Skin of body (tissue), 3 donors: ENCODE results near the gene SRPK2. TPM values are rescaled to one million over a fixed set of nuclear protein-coding genes. Genes with fewer than 3 reads are reported as not detected.

Experiments used
- DNase-seq: peaks from one replicate; lab custom pipeline; 2025; lab: John Stamatoyannopoulos, UW
- small RNA-seq: library from RNA; depleted of rRNA; stranded (forward); fragments of <200 nt; gene quantifications from one replicate; pipeline ENCODE3, GENCODE V24; 2014; ENCODE audit warnings: low replicate concordance
- total RNA-seq: library from RNA; depleted of rRNA; stranded (reverse); fragments of >200 nt; gene quantifications from one replicate; pipeline ENCODE4 v1.2.3, GENCODE V29; 2014

Gene SRPK2
- total RNA-seq, 1 donor from 2014 or later: 71.1 TPM

GRCh38 chr7:105102557-105103352 lies 286.0 kb downstream of the SRPK2 start:
- DNase-seq: no peak

DNA sequence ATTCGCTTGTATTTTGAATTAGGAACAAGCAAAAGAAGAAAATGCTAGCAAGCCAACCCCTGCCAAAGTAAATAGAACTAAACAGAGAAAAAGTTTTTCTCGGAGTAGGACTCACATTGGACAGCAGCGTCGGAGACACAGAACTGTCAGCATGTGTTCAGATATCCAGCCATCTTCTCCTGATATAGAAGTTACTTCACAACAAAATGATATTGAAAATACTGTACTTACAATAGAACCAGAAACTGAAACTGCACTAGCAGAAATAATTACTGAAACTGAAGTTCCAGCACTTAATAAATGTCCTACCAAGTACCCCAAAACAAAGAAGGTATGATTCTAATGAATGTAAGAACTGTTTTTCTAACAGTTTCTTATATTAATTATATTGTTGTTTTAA lies 286.9 kb downstream of the SRPK2 start:
- DNase-seq: no peak

DNA sequence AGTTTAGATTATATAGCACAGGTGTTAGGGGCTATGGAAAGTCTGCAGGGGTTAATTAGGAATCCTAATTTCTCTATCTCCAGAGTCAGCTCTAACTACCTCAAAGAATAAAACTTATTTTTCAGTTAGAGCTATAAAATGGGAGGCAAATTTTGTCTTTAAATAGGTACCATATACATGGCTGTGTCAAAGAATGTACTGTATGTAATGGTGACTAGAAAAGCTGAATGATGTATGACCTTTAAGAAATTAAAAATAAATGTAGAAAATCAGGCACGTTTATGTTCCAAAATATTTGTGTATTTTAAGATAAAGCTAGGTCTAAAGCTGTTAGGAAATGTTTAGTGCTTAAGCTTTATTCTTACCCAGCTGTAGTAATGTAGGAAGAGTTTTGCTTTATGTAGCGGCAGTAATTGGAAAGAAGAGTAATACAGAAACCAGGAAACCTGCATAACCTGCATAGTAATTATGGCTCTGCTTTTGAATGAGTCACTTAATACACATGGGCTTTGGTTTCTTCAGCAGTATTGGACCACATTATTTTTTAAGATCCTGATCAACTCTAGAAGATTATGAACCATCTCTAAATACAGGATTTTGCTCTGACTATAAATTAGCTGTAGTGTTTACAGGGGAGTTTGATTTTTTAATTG lies 289.7 kb downstream of the SRPK2 start:
- DNase-seq: no peak

- DNase-seq: peak; percentile 52
Observed at GRCh38 chr7:105097619-105098018, 291.1 kb downstream of the SRPK2 start.

- no peak for DNase-seq
Observed at GRCh38 chr7:105096306-105096705, 292.4 kb downstream of the SRPK2 start.

DNA sequence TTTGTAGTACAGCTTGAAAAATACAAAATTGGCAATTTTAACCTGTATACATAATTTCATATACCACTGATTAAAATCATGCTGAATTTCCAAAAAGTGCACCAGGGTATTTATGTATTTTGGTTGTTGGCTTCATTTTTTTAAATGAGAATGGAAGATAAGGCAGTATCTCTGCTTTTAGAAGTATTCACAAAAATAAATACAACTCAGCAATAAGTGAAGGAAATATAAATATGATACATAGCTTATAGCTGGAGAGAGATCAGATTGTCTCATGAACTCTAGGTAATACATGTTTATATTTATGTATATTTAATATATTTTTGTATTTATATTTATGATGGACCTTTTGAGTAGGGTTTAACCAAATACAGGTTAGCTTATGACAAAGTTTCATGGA lies 293.8 kb downstream of the SRPK2 start:
- DNase-seq: no peak

DNA sequence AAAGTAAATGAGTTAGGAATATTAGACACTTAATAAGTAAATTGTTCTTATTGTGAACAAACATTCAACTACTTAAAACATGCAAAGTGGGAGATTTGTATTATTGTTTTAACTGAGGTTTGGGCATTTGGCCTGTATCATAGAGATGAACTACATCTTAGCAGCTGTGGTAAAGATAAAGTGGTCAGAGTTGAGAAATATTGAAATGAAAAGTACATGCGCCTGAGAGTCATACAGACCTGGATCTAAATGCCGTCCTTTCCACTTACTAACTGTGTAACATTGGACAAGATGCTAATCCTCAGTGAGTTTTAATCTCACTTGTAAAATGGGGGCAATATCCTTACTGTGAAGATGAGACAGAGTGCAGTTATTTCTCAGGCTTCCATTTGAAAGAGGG lies 300.3 kb downstream of the SRPK2 start:
- DNase-seq: no peak

DNA sequence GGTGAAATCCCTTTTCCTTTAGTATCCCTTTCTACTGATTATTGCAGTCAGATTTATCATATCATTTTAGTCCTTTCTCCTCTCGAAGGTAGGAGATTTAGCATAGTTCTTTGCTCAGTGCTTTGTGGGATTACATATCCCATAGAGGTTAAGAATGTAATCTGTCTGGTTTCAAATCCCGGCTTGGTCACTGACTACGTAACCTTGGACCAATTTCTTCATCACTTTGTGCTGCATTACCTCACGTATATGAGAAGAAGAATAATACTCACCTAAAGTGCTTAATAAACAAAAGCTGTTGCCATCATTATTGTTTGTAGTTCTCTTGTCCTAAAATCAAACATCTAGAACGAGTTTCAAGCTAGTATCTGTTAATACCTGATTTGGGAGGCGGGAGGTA lies 300.7 kb downstream of the SRPK2 start:
- DNase-seq: no peak

DNA sequence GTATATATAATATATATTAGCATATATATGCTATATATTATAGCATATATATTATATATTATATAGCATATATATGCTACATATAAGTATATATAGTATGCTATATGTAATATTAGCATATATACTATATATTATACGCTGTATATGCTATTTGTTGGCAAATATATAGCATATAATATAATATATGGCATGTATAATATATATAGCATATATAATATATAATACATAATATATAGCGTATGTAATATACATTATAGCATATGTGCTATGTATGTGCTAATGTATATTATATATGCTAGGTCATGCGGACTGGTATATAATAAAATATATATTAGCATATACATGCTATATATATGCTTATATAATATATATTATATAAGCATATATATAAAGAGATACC lies 301.9 kb downstream of the SRPK2 start:
- DNase-seq: no peak

- DNase-seq: no peak
Observed at GRCh38 chr7:105084581-105084980, 304.1 kb downstream of the SRPK2 start.

GRCh38 chr7:105079348-105079747 lies 309.4 kb downstream of the SRPK2 start:
- no peak for DNase-seq

GRCh38 chr7:105073143-105073542 lies 315.6 kb downstream of the SRPK2 start:
- no peak for DNase-seq

GRCh38 chr7:105068886-105069285 lies 319.8 kb downstream of the SRPK2 start:
- no peak for DNase-seq

DNA sequence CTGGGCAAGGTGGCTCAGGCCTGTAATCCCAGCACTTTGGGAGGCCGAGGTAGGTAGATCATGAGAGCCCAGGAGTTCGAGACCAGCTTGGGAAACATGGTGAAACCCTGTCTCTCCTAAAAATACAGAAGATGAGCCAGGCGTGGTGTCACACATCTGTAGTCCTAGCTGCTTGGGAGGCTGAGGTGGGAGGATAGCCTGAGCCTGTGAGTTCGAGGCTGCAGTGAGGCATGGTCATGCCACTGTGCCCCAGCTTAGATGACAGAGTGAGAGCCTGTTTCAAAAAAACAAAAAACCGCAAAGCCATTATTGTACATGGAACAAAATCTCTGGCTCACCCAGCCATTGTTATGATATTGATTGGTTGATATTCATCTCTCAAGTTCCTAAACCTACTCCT lies 321.0 kb downstream of the SRPK2 start:
- DNase-seq: no peak

Small RNA genes within 50 kb of the gene (small RNA-seq; reads per million reads assigned to genes)
- not detected for gene AC005070.2
- gene RNU6-1322P: not detected

Other genes with a start within 250 kb of the SRPK2 start
- 14.3 TPM for gene PUS7, start 133.3 kb upstream of the SRPK2 start, total RNA-seq
- 16.8 TPM for gene RINT1, start 143.3 kb upstream of the SRPK2 start, total RNA-seq
- gene EFCAB10, start 192.6 kb upstream of the SRPK2 start, total RNA-seq: not detected